ENCODE results near the gene ERC1.
"Not testable (repeated sequence)": the region's sequence is repeated elsewhere in the genome, so short reads cannot be mapped to it uniquely, and the experiment has no call there.

The ERC1 gene

GRCh38 chr12:1302201-1302870 lies 311.3 kb downstream of the ERC1 start:
- no peak for DNase-seq

DNA sequence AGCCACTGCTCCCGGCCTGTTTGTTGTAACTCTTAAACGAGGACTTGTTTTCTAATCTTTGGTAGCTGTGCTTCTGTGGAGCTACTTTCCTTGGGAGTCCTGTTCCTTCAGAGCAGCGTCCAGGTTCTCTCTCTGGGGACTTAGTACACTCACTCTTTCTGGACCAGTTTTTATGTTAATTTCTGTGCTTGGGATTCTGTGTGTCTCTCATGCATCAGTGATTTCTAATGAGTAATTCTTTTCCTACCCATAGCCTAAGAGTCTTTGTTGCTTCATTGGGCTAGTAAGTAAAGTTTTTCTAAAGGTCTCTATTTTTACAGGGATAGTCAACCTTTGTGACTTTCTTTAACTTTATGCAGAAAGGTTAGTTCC lies 314.0 kb downstream of the ERC1 start:
- no peak for DNase-seq

DNA sequence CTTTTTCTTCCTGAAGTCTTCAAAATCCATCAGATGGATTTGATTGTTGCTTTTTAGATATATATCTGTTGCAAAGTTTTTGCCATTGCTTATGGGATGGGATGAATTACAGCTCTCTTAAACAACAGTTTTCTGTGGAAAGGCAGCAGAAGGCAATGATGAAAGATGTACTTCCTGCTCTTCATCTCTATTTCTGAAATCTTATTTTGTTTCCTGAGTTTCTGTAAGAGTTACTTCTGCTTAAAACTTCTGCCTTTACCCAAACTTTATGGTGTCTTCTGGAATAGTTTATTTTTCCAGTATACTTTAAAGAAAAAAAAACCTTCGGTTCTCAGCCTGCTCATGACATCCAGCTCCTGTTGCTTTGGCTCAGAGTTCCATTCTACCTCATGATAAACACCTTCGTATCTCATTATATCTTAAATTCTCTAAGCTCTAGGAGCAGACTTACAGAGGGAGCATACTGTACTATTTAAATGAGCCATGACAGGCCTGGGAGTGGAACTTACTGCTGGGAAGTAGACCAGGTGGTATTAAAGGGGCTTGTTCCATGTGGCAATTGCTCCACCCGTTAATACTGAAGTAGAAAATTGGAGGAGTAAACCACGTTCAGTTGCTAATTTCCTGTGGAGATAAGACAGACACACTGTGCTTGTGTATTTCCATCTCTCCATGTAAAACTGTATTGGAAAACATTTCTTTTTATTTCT lies 314.9 kb downstream of the ERC1 start:
- no peak for DNase-seq

GRCh38 chr12:1306817-1307216 lies 315.8 kb downstream of the ERC1 start:
- no peak for DNase-seq

DNA sequence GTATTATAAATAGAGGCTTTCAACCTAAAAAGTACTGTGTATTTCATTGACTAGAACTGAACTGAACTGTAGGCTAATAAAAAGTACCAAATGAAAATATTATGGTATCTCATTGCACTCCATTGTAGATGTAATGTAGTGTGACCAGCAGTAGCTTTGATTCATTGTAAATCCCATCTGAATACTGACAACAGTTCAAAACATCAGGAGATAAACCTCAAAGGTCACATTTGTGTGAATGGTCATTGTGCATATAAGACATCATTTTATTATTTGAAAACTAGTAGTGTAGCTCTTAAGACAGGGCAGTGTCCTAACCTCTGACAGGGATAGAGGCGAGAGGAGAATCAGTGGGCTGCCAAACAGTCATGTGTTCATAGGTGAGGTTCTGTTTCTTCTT lies 316.8 kb downstream of the ERC1 start:
- no peak for DNase-seq

DNA sequence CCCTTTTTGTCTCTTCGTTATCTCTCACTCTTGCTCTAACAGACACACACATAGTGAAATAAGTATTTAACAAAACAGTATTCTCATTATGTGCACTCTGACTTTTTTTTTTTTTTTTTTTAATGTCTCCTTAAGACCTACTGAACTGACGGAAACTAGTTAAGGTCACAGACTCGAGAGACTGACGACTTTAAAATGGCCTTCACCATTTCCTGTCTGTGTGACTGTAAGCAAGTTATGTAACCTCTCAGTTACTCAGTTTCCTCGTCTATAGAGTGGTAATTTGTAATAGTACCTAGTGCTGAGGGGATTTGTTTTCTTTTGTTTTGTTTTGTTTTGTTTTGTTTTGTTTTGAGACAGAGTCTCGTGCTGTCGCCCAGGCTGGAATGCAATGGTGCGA lies 318.6 kb downstream of the ERC1 start:
- no peak for DNase-seq

DNA sequence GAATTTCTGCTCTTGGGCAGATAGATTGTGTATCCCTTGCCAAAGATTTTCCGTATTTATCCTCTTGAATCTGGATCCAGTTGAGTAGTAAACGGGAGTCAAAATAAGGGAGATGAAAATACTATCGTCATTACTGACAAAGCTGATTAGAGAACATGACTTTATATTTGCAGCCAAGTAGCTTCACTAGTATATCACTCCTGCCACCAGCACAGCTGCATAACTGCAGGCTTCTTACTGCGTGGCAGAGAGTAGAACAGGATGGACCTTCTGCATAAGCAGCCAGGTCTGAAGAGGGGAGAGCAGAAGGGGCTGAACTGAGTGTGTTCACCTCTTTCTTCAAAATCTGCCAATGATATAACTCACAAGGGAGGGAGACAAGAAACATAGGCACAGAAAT lies 319.6 kb downstream of the ERC1 start:
- no peak for DNase-seq

DNA sequence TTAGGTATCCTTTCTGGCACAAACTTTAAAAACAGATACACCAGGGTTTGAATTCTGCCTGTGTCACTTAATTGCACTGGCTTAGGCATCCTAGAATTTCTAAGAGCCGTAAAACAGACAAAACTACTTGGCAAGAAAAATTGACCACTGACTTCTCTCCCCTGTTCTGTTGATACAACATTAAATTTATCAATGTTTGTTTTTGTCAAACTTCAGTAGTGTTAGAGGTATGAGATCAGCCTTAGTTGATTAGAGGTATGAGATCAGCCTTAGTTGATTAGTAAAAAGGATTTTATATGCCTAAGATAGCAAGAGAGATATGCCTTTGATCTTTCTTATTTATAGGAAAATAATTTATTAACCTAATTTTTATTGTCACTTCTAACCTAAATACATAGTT lies 320.1 kb downstream of the ERC1 start:
- no peak for DNase-seq

DNA sequence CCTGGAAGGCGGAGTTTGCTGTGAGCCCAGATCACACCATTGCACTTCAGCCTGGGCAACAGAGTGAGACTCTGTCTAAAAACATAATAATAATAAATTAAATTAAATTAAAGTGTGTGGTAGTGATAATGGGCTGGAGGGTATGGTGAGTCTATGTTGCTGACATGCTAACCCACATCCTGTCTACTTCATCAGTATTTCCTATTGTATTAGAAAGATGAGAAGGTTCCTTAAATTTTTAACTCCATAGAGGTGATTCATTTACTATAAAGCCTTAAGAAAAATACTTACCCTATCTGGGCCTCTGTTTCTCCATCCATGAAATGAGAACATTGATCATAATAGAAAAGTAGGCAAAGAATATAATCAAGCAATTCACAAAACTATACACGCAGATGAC lies 322.9 kb downstream of the ERC1 start:
- DNase-seq = no peak

DNA sequence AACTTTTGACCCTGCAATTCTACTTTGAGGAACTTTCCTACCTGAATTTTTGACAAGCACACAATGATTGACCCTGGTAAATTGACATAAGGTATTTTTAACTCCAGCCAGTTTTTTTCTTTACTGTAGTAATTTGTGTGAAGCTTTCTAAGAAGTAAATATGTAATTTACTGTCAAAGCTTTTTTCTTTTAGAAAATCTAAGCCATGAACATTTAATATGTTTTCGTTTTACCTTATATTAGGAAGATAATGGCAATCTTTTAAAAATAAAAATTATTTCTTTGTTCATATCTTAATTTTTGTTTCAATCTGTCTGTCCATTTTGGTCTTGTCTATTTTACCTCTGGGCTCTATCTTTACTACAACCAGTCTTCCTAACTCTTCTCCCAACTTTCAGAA lies 323.5 kb downstream of the ERC1 start:
- no peak for DNase-seq

GRCh38 chr12:1316991-1317390 lies 326.0 kb downstream of the ERC1 start:
- DNase-seq = not testable (repeated sequence)

DNA sequence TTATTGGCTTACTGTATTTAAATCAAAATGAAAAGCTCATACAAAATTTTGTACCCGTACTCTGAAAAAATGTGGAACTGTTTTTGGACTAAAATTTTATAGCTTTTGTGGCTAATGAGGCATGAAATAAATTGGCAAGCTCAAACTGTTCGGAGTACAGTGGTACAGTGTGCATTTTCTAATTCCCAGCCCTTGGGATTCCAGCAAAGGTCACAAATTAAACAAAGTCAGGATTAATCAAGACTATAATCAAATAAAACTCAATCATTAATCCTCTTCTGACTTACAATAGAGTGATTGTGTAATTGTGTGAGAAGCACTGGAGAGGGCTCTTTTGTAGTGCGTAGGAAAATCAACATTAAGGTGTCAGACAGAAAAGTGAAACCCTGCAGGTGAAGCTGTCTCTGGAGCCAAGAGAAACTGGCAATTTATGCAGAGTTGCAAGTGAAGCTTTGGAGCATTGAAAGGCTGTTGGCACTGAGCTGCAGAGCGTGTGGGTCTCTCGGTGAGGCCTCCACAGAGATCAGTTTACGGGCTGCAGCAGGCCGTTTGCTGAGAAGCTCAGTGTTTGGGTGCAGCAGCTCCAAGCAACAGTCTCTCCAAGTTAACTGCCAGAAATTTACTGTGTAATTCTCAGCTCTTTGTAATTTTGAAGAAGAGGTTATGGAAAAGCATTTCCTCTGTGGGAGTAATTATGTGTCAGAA lies 327.5 kb downstream of the ERC1 start:
- no peak for DNase-seq

GRCh38 chr12:1319212-1319611 lies 328.2 kb downstream of the ERC1 start:
- no peak for DNase-seq

DNA sequence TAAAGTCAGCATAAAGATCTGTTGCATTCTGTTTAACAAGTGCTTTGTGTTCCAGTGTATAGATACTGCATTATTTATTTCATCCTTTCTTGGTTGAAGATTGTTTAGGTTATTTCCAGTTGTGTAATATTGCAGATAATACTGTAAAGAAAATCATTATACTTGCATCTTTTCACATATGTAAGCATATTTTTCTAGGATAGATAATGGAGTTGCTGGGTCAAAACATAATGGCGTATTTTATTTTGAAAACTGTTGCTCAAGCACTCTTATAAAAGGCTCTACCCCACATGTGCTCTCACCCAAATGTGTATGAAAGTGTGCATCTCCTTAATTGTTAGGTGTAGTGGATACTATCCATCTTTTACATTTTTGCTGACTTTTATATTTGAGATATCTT lies 329.0 kb downstream of the ERC1 start:
- no peak for DNase-seq

DNA sequence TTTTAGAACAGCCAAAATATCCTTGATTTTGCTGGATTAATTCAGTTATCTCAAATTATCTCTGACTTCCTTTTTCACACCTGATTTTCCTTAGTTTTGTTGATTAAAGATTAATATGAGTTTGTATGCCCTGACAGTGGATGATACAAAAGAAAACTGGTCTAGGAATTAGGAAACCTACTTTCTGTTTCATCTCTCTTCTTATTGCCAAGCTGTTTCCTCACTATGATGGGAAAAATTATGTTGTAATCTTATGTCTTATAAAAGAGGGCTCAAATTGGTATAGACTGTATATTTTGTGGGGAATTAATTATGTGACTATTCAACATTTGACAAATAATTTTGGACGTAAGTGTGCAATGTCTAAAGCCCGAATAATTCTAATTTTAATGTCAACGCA lies 331.8 kb downstream of the ERC1 start:
- no peak for DNase-seq

DNA sequence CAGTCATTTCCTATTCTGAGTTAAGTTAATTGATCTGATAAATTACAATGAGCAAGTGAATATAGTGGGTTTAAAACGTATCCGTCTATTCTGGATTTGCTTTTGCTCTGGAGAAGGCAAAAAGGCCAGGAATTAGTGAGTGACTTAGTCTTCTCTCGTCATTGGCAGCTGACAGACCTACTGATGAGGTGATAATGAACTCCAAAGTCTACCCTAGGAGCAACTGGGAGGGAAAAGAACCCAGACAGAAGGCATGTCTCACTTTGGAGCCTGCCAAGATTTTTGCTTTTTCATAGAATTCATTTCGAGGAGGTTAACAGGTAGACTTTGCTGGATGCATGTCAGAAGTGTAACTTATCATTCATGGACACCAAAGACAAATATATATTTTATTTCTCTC lies 333.1 kb downstream of the ERC1 start:
- no peak for DNase-seq

GRCh38 chr12:1324910-1325309 lies 333.9 kb downstream of the ERC1 start:
- DNase-seq = no peak

GRCh38 chr12:1325666-1326065 lies 334.6 kb downstream of the ERC1 start:
- DNase-seq = no peak

DNA sequence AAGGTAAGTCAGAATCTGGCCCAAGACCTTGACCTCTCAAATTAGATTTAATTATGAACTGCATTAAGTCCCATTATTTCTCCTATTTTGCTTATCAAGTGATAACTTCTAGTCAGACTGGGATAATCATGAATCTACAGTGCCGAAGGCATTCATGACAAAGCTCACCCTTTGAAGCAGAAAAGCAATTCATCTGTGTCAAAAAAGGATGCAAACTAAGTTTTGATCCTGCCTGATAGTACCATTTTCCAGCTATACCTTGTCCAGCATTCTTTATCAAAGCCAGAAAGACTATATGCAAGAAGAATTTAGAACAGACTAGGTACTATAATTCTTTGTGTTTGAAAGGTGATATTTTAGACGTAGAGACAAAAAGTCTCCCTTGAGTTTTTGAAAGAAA lies 335.2 kb downstream of the ERC1 start:
- DNase-seq = no peak

- DNase-seq = no peak
Measured at GRCh38 chr12:1328391-1328790, 337.4 kb downstream of the ERC1 start.

GRCh38 chr12:1329784-1330476 lies 338.9 kb downstream of the ERC1 start:
- DNase-seq = no peak

- DNase-seq = no peak
Measured at GRCh38 chr12:1330477-1330827, 339.4 kb downstream of the ERC1 start.

DNA sequence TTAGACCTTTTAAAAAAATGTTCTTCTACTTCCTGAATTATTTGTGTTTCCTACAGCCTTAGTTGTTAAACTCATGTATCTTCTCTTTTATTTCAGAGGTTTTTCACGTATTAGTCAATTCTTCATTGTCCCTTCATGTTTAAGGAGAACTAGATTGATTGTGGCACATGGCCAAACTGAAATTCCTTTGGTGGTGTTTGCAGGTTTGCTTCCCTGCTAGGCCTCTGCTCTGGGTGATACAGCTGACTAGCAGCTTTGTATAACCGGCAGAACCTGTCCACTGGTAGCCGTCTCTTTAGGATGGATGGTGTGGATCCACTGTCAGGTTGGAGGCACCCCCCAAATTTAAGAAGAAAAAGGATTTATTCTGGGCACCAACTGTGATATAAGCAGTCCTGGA lies 341.3 kb downstream of the ERC1 start:
- no peak for DNase-seq

Data from activated T-cell treated with anti-CD3 and anti-CD28 coated beads for 4 hours (primary cell).